ENCODE measurements around the gene MAZ.

The MAZ gene

DNA sequence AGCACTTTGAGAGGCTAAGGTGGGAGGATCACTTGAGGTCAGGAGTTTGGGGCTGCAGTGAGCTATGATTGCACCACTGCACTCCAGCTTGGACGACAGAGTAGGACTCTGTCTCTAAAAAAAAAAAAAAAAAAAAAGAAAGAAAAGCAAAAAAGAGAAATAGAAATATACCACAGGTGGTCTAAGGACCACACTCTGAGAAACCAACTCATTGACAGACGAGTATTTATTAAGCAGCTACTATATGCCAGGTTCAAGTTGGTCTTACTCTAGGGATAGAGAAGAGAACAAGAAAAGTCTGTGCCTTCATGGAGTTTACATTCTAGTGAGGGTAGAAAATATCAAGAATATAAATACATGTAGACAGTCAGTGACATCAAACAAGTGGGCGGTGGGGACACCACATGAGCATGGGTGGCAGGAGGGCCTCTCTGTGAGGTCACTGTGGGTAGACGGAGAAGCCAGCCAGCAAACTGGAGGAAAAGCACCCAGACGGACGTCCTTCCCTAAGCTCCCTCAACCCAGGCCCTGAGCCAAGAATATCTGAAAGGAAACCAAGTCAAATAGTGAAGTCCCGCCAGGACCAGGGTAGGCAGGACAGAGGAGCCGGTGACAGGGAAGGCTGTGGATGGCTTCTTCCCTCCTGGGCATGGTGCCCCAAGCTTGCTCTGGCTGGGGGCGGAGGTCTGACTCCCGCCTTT lies 52.0 kb downstream of the MAZ start:
- DNase-seq: no peak

DNA sequence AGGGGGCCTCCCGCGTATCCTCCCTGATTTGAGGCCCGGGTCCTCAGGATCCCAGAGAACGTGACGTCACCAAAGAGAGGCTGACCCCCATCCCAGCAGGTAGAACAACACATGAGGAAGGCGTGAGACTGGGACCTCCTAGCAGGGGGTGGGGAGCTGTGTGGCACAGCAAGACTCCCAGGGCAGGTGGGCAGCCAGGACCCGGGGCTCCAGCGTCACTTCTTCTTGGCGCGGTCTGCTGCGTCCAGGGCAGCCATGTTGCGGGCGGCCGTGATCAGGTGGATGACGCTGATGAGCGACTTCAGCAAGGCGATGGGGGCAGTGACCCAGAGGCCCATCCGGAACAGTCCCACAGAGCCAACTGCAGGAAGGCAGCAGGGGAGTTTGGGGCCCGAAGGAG lies 52.6 kb downstream of the MAZ start:
- DNase-seq: no peak

DNA sequence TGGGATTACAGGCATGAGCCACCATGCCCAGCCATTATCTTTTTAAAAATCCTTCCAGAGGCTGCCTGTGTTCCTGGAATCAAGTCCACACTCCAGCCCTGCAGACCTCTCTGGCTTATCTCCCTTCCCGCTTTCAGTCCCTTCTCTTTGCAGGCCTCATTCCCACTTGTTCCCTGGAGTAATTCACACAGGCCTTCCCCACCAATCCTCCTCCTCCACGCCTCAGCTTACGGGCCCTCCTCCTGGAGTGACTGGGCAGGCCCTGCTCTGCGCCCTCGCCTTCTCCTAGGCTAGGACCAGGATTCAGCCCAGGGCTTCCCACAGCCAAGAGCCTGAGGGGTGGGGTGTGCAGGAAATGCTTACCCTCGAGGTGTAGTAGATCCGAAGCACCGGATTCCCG lies 53.9 kb downstream of the MAZ start:
- DNase-seq: no peak

All from SW 1271 (cell line).